Fibroblast of upper back skin (primary cell): Measurements from ENCODE around the gene ZFAND2B.
A peak's percentile ranks its signal among the peaks of the same experiment; 100 is the strongest.
"Not testable (repeated sequence)": the region's sequence is repeated elsewhere in the genome, so short reads cannot be mapped to it uniquely, and the experiment has no call there.

Experiments used
- DNase-seq: peaks from one replicate; pipeline ENCODE4 v3.0.0-alpha.2; 2013

Gene ZFAND2B

GRCh38 chr2:219175928-219176817, 30.4 kb upstream of the ZFAND2B start:
- DNase-seq = peak; percentile 20

- DNase-seq = peak; percentile 74
Observed at GRCh38 chr2:219176818-219177551, 29.6 kb upstream of the ZFAND2B start, which contains the start of gene CNPPD1. Gene CNPPD1, minus strand, starts transcription at chr2:219176925. Its CDS starts 97 bp downstream, at chr2:219176828.

GRCh38 chr2:219177552-219178376, 28.8 kb upstream of the ZFAND2B start, which contains the start of gene RETREG2:
Gene RETREG2, plus strand, starts transcription at chr2:219178275. Its CDS starts 78 bp downstream, at chr2:219178353.
- peak; percentile 85 for DNase-seq

DNA sequence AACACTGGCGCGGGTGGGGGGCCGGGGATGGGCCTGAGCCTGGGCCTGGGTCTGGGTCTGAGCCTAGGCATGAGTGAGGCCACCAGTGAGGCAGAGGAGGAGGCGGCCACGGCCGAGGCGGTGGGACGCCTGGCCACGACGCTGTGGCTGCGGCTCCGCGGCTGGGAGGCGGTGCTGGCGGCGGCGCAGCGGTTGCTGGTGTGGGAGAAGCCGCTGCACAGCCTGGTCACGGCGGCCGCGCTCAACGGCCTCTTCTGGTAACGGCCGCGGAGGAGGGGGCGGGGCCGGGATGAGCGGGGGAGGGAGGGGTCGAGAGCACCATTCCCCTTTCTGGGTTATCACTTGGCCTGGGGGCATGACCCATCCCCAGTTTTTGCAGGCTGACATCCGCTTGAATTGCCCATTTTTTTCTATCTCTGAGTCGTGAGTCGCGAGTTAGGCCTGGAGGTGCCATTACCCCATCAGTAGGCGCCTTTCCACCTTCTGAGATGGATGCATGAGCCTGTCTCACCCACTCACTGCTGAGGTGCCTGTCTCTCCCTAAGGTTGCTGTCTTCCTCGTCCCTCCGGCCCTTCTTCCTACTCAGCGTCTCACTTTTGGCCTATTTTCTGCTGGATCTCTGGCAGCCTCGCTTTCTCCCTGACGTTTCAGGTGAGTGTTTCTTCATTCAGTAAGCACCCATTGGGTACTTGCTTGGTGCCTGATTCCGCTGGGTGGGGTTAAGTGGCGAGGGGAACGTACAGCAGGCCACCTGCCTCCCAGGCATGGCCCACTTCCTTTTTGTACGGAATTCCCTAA, 28.0 kb upstream of the ZFAND2B start:
- no peak for DNase-seq

- no peak for DNase-seq
Observed at GRCh38 chr2:219179601-219180465, 26.7 kb upstream of the ZFAND2B start.

DNA sequence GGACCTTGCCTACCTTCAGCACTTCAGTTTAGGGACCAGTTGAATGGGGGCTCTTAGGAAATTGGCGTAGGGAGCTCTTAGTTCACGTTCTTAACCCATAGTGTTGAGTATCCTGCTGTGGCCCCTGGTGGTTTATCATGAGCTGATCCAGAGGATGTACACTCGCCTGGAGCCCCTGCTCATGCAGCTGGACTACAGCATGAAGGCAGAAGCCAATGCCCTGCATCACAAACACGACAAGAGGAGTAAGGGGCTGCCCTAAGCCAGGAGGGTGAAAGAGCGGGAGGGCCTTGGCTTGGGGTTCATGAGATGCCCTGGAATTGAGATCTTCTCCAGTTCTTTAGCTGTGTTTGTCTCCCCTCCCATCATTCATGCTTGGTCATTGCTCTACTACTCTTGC, 25.6 kb upstream of the ZFAND2B start:
- DNase-seq = no peak

GRCh38 chr2:219181531-219181930, 25.1 kb upstream of the ZFAND2B start:
- no peak for DNase-seq

GRCh38 chr2:219182331-219183150, 24.0 kb upstream of the ZFAND2B start:
- DNase-seq = no peak

GRCh38 chr2:219183151-219183772, 23.3 kb upstream of the ZFAND2B start:
- DNase-seq = no peak

- DNase-seq = no peak
Observed at GRCh38 chr2:219184121-219184520, 22.5 kb upstream of the ZFAND2B start.

GRCh38 chr2:219186754-219187456, 19.7 kb upstream of the ZFAND2B start:
- no peak for DNase-seq

DNA sequence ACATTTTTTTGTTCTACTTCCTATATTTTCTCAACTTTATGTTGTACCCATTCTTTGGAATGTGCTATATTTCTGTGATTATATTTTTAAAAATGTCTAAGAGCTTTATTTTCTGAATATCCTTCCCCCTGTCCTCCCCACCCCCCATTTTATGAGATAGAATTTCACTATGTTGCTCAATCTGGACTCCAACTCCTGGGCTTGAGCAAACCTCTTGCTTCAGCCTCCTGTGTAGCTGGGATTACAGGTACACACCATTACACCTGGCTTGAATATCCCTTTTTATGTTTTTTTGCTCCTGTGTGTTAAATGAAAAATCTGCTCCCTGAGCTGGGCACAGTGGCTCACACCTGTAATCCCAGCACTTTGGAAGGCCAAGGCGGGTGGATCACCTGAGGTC, 9.2 kb upstream of the ZFAND2B start:
- DNase-seq = no peak

DNA sequence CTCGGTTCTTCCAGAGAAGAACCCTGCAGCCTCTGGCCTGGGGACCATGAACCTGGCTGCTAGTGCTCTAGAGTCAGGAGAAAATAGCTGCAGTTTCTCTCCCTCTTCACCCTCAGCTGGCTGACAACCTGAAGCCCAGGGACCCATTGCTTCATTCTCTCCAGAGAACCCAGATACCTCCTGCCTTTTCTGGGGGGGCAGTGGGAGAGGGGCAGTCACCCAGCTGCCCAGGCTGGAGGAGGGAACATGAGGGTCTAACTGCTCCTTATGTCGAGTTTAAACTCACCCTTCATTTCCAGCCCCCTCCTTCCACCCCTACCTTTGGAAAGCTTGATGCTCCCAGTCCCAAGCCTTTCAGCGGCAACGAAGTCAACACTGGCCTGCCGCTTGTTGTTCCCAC, 7.6 kb upstream of the ZFAND2B start:
- DNase-seq = no peak

DNA sequence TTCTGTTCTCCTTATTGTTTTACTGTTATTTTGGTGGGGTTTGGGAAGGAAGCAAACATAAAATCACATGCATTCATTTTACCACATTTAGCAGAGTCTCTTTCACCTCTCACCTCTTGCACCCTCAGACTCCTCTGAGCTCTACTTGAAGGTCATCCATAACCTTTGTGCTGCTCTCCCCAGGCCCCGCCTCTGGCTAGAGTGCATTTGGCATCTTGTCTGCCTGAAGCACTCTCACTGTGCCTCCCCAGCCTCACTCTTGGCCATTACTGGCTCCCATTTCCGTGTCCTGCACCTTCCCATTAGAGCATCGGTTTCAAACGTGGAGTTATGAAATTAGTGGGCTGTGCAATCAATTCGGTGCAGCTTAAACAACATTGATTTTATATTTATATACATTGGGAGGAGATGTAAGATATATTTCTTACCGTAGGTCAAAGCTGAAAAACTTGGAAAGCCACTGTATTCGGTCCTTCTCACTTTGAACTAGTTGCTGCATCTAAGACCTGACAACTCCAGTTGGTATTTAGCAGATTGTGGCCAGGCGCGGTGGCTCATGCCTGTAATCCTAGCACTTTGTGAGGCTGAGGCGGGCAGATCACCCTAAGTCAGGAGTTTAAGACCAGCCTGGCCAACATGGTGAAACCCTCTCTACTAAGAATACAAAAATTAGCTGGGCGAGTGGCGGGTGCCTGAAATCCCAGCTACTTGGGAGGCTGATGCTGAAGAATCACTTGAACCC, 6.9 kb upstream of the ZFAND2B start:
- no peak for DNase-seq

DNA sequence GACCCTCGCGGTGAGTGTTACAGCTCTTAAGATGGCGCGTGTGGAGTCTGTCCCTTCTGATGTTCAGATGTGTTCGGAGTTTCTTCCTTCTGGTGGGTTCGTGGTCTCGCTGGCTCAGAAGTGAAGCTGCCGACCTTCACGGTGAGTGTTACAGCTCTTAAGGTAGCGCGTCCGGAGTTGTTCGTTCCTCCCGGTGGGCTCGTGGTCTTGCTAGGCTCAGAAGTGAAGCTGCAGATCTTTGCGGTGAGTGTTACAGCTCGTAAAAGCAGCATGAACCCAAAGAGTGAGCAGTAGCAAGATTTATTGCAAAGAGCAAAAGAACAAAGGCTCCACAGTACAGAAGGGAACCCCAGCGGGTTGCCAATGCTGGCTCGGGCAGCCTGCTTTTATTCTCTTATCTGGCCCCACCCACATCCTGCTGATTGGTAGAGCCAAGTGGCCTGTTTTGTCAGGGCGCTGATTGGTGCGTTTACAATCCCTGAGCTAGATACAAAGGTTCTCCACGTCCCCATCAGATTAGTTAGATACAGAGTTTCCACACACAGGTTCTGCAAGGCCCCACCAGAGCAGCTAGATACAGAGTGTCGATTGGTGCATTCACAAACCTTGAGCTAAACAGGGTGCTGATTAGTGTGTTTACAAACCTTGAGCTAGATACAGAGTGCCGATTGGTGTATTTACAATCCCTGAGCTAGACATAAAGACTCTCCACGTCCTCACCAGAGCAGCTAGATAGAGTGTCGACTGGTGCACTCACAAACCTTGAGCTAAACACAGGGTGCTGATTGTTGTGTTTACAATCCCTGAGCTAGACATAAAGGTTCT, 5.9 kb upstream of the ZFAND2B start:
- not testable (repeated sequence) for DNase-seq

GRCh38 chr2:219201331-219201730, 5.3 kb upstream of the ZFAND2B start:
- DNase-seq = not testable (repeated sequence)
